ENCODE measurements around the gene ALDH1L1.
A peak's percentile ranks its signal among the peaks of the same experiment; 100 is the strongest.

Gene ALDH1L1

GRCh38 chr3:126134219-126134975, 46.0 kb downstream of the ALDH1L1 start:
- H3K4me1 ChIP-seq (ENCODE audit: low read depth, poor library complexity, severe bottlenecking), result no peaks in the 10 kb centered on the region
- H3K9ac ChIP-seq, result no peak overlapping the region
- no peaks in the 10 kb centered on the region for H3K36me3 ChIP-seq (ENCODE audit: insufficient read depth)
- TF ChIP-seq CTCF (conservative IDR thresholded peaks at IDR 0.05; ENCODE audit: low read depth, low read length), result peak; percentile 79
- no peaks in the 10 kb centered on the region for H3K27me3 ChIP-seq (ENCODE audit: insufficient read depth, low read depth)
- no peak overlapping the region for H3K27ac ChIP-seq
- no peaks in the 10 kb centered on the region for H3K79me2 ChIP-seq (ENCODE audit: insufficient read depth, low read depth)
- H3K4me2 ChIP-seq, result no peak overlapping the region
- no peak overlapping the region for H3K4me3 ChIP-seq (IDR thresholded peaks at IDR 0.05; ENCODE audit: insufficient read depth, low read depth, low read length)
- no peak overlapping the region for H2AFZ ChIP-seq (ENCODE audit: low read depth)
- H4K20me1 ChIP-seq (ENCODE audit: insufficient read depth), result no peaks in the 10 kb centered on the region

GRCh38 chr3:126133606-126134005, 46.8 kb downstream of the ALDH1L1 start:
- H3K27ac ChIP-seq, result no peak overlapping the region
- no peak overlapping the region for H3K4me2 ChIP-seq

GRCh38 chr3:126132751-126133511, 47.5 kb downstream of the ALDH1L1 start:
- H3K36me3 ChIP-seq (ENCODE audit: insufficient read depth), result no peaks in the 10 kb centered on the region
- H4K20me1 ChIP-seq (ENCODE audit: insufficient read depth), result no peaks in the 10 kb centered on the region
- no peak overlapping the region for H3K4me2 ChIP-seq
- no peak overlapping the region for H3K9ac ChIP-seq
- H3K79me2 ChIP-seq (ENCODE audit: insufficient read depth, low read depth), result no peaks in the 10 kb centered on the region
- no peaks in the 10 kb centered on the region for H3K27me3 ChIP-seq (ENCODE audit: insufficient read depth, low read depth)
- no peak for TF ChIP-seq CTCF (conservative IDR thresholded peaks at IDR 0.05; ENCODE audit: low read depth, low read length)
- no peak overlapping the region for H3K4me3 ChIP-seq (IDR thresholded peaks at IDR 0.05; ENCODE audit: insufficient read depth, low read depth, low read length)
- H2AFZ ChIP-seq (ENCODE audit: low read depth), result no peak overlapping the region
- H3K4me1 ChIP-seq (ENCODE audit: low read depth, poor library complexity, severe bottlenecking), result no peaks in the 10 kb centered on the region
- H3K27ac ChIP-seq, result no peak overlapping the region

More at GRCh38 chr3:126133606-126134005, 46.8 kb downstream of the ALDH1L1 start:
- no peak for TF ChIP-seq CTCF (conservative IDR thresholded peaks at IDR 0.05; ENCODE audit: low read depth, low read length)
- H3K79me2 ChIP-seq (ENCODE audit: insufficient read depth, low read depth), result no peaks in the 10 kb centered on the region
- H3K9ac ChIP-seq, result no peak overlapping the region
- no peak overlapping the region for H3K4me3 ChIP-seq (IDR thresholded peaks at IDR 0.05; ENCODE audit: insufficient read depth, low read depth, low read length)
- H3K4me1 ChIP-seq (ENCODE audit: low read depth, poor library complexity, severe bottlenecking), result no peaks in the 10 kb centered on the region
- H4K20me1 ChIP-seq (ENCODE audit: insufficient read depth), result no peaks in the 10 kb centered on the region
- no peak overlapping the region for H2AFZ ChIP-seq (ENCODE audit: low read depth)
- H3K36me3 ChIP-seq (ENCODE audit: insufficient read depth), result no peaks in the 10 kb centered on the region
- no peaks in the 10 kb centered on the region for H3K27me3 ChIP-seq (ENCODE audit: insufficient read depth, low read depth)

GRCh38 chr3:126131881-126132750, 48.3 kb downstream of the ALDH1L1 start:
- H3K4me3 ChIP-seq (IDR thresholded peaks at IDR 0.05; ENCODE audit: insufficient read depth, low read depth, low read length), result no peak overlapping the region
- no peak overlapping the region for H3K27ac ChIP-seq
- no peaks in the 10 kb centered on the region for H4K20me1 ChIP-seq (ENCODE audit: insufficient read depth)
- H3K4me2 ChIP-seq, result no peak overlapping the region
- no peaks in the 10 kb centered on the region for H3K27me3 ChIP-seq (ENCODE audit: insufficient read depth, low read depth)
- no peak for TF ChIP-seq CTCF (conservative IDR thresholded peaks at IDR 0.05; ENCODE audit: low read depth, low read length)
- H3K9ac ChIP-seq, result no peak overlapping the region
- no peaks in the 10 kb centered on the region for H3K4me1 ChIP-seq (ENCODE audit: low read depth, poor library complexity, severe bottlenecking)
- no peaks in the 10 kb centered on the region for H3K79me2 ChIP-seq (ENCODE audit: insufficient read depth, low read depth)
- no peaks in the 10 kb centered on the region for H3K36me3 ChIP-seq (ENCODE audit: insufficient read depth)
- H2AFZ ChIP-seq (ENCODE audit: low read depth), result no peak overlapping the region

Measured in KMS-11 (cell line).